GM21526 (cell line): ENCODE measurements around the gene GLYATL2.

Experiments
- ATAC-seq: cut with Tn5 transposase; IDR thresholded peaks from one replicate; pipeline ENCODE4 v1.9.1; 2021; ENCODE audit warnings: moderate library complexity; ENCODE audit not compliant: unreplicated experiment, low FRiP score

Gene GLYATL2

GRCh38 chr11:58844361-58845005, at the start of gene GLYATL2:
TSS of gene GLYATL2 (minus strand) at chr11:58844704. CDS start at chr11:58839612, 5,092 bp downstream.
- no peak for ATAC-seq

GRCh38 chr11:58893899-58894298, 49.4 kb upstream of the GLYATL2 start:
- no peak for ATAC-seq

GRCh38 chr11:58888579-58888978, 44.1 kb upstream of the GLYATL2 start:
- no peak for ATAC-seq

GRCh38 chr11:58887452-58887851, 42.9 kb upstream of the GLYATL2 start:
- no peak for ATAC-seq

GRCh38 chr11:58880625-58881024, 36.1 kb upstream of the GLYATL2 start:
- no peak for ATAC-seq

GRCh38 chr11:58880166-58880565, 35.7 kb upstream of the GLYATL2 start:
- no peak for ATAC-seq

- no peak for ATAC-seq
These were observed 23.1 kb upstream of the GLYATL2 start for GRCh38 chr11:58867556-58867955.

GRCh38 chr11:58866788-58867187, 22.3 kb upstream of the GLYATL2 start:
- ATAC-seq = no peak

- ATAC-seq = no peak
These were observed 19.8 kb upstream of the GLYATL2 start for GRCh38 chr11:58864335-58864734.

- ATAC-seq = no peak
These were observed 19.2 kb upstream of the GLYATL2 start for GRCh38 chr11:58863697-58864096.

GRCh38 chr11:58861533-58861932, 17.0 kb upstream of the GLYATL2 start:
- ATAC-seq = no peak

- no peak for ATAC-seq
These were observed 12.3 kb upstream of the GLYATL2 start for GRCh38 chr11:58856806-58857205.

- no peak for ATAC-seq
These were observed 882 bp upstream of the GLYATL2 start for GRCh38 chr11:58845386-58845785.

GRCh38 chr11:58837707-58838388, 6.7 kb downstream of the GLYATL2 start:
- no peak for ATAC-seq

GRCh38 chr11:58832056-58832645, 12.4 kb downstream of the GLYATL2 start:
- no peak for ATAC-seq

- no peak for ATAC-seq
These were observed 13.7 kb downstream of the GLYATL2 start for GRCh38 chr11:58830673-58831301.

GRCh38 chr11:58829786-58830185, 14.7 kb downstream of the GLYATL2 start:
- no peak for ATAC-seq

GRCh38 chr11:58813693-58814092, 30.8 kb downstream of the GLYATL2 start:
- no peak for ATAC-seq

GRCh38 chr11:58811499-58811898, 33.0 kb downstream of the GLYATL2 start:
- ATAC-seq = no peak

- ATAC-seq = no peak
These were observed 37.2 kb downstream of the GLYATL2 start for GRCh38 chr11:58807343-58807742.

- no peak for ATAC-seq
These were observed 39.4 kb downstream of the GLYATL2 start for GRCh38 chr11:58805065-58805464.
